NCI-H2227 treated with DMSO at 0.1 percent for 48 hours (cell line): Measurements from ENCODE around the gene SLC49A3.
"Not testable (repeated sequence)": the region's sequence is repeated elsewhere in the genome, so short reads cannot be mapped to it uniquely, and the experiment has no call there.

Experiments
- DNase-seq: peaks from one replicate; lab custom pipeline; 2025; lab: John Stamatoyannopoulos, UW

Gene SLC49A3

GRCh38 chr4:653080-653821, 35.7 kb downstream of the SLC49A3 start:
- no peak for DNase-seq

DNA sequence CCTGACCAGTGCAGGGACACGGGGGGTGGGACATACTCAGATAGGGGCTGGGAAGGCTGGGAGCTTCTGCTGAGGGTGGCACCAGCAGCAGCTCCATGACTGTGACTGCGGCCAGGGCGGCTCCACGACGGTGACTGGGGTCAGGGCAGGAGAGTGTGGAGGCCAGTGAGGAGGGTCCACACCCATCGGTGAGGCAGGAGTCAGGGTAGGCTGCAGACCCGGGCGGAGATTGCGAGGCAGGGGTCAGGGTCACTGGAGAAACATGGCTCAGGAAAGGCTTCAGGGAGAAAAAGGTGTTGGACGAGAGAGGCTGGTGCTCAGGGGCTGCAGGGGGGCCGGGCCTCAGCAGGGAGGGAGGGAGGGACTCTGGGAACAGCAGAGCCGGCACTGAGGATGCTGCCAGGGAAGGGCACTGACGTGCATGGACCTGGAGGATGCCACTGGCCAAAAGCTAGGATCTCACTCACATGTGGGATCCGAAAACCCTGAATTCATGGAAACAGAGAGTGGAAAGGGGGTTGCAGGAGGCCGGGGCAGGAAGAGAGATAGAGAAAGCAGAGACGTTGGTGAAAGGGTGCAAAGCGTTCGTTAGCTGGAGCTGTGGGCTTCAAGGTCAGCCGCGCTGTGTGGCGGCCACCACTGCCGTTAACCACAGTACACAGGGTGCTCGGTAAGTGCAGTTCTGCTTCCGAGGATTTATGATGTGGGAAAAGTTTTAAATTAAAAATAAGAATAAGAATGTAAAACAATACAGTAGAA, 36.9 kb downstream of the SLC49A3 start:
- no peak for DNase-seq

- DNase-seq: no peak
Measured at GRCh38 chr4:650951-651883, 37.7 kb downstream of the SLC49A3 start.

- DNase-seq: no peak
Measured at GRCh38 chr4:650461-650860, 38.5 kb downstream of the SLC49A3 start.

GRCh38 chr4:649751-650310, 39.1 kb downstream of the SLC49A3 start:
- no peak for DNase-seq

DNA sequence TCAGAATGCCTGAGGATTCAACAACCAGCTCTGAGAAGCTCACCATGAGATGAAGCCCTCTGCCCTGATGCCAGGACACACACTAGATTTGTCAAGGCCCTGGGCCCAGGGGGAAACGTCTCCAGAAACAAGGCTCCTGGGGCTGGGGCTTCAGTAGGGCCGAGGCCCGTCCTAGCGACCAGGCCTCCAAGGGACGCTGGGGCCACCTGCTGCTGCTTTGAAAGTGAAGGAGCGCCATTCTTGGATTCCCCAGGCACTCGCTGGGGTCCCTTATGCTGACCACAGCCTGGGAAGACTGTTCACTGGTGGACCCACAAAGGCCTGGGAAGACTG, 39.7 kb downstream of the SLC49A3 start:
- no peak for DNase-seq

- DNase-seq: no peak
Measured at GRCh38 chr4:648579-649292, 40.2 kb downstream of the SLC49A3 start.

DNA sequence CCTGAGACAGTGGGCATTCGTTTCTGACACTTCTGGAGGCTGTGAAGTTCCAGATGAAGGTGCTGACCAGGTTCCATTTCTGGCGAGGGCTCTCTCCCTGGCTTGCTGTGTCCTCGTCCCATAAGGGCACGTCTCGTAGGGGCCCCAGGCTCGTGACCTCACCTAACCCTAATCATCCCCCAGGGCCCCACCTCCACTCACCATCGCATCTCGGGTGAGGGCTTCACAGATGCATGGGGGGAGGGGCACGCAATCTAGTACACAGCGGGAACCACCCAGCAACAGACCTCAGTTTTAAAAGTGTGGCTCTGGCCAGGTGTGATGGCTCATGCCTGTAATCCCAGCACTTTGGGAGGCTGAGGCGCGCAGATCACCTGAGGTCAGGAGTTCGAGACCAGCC, 41.5 kb downstream of the SLC49A3 start:
- no peak for DNase-seq

DNA sequence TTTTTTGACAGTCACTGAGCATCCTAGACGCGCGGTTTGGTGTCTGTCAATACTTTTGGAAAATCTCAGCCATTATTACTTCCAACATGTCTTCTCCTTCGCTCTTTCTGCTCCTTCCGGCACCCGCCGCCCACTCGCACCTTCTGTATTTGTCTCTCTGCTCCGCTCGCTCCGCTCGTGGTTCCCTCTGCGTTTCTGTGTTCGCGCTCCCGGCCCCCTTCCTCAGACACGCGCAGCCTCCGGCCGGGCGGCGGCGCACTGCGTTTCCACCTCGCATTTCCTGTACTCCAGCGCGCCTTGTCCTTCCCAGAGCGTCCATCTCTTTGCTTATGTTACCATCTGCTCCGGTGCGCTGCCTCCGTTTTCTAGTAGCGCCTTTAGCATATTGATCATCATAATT, 42.5 kb downstream of the SLC49A3 start:
- DNase-seq: no peak

DNA sequence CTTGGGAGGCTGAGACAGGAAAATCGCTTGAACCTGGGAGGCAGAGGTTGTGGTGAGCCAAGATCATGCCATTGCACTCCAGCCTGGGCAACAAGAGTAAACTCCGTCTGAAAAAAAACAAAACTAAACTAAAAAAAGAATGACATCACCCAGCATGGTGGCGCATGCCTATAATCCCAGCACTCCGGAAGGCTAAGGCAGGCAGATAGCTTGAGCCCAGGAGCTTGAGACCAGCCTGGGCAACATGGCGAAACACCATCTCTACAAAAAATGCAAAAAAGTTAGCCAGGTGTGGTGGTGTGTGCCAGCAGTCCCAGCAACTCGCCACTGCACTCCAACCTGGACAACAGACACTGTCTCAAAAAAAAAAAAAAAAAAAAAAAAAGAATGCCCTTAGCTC, 46.6 kb downstream of the SLC49A3 start:
- not testable (repeated sequence) for DNase-seq

DNA sequence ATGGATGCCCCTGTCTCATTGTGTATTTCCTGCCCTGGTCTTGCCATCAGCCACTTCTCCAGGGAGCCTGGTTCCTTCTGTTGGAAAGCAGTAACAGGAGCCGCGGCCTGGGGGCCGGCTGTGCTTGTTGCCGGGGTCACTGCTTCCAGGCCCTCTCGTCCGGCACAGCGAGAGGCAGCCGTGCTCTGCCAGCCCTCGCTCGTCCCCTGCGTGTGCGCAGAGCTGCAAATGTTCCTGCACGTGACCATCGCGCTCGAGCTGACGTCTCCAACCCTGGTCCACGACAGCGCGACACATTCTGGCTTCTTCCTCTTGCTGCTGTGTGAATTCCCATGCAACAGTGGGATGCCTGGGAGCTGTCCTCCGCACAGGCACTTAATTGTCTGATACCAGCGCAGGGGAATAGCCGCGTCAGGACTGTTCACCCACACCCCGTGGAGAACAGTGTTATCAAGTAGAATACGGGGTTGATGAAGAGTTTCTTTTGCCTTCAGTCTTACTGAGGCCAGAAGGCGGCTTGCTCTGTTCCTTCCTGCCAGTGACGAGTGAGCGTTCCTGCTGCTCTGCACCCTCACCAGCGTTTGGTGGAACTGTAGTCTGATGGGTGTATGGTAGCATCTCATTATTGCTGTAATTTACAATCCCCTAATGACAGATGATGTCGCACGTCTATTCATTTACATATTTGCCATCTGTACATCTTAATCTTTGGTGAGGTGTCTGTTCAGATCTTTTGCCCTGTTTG, 51.2 kb downstream of the SLC49A3 start:
- peak; percentile 5 for DNase-seq

- no peak for DNase-seq
Measured at GRCh38 chr4:636628-637159, 52.3 kb downstream of the SLC49A3 start.

DNA sequence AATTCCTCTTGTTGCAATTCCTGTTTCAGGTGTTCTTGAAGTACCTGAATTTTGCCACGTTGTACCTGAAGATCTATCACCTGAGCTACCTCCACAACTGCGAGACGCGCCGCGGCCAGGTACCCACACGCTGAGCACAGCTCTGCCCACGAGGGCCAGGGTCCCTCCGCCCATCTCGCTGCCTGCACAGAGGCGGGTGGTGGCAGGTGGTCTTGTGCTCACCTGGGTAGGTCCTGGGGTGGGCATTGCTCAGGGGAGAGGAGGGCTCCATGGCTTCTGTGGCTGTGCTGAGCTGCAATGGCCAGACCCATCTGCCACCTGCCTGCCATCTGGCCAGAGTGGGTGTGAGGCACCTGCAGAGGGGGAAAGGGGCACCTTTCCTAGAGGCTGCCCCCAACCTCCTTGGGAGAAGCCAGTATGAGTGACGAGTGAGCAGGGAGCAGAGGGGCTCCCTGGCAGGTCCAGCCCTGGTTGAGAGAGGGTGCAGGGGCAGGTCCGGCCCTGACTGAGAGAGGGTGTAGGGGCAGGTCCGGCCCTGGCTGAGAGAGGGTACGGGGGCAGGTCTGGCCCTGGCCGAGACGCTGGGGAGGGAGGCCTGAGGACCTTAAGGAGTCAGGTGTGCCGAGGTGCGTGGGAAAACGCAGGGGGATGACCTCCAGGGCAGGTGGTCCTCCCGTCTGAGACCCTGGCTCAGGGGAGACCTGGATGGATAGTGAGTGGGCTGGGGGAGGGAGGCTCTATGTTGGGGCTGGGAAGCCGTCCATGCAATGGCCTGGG, 52.9 kb downstream of the SLC49A3 start:
- no peak for DNase-seq

GRCh38 chr4:635066-635835, 53.7 kb downstream of the SLC49A3 start:
- not testable (repeated sequence) for DNase-seq

- DNase-seq: no peak
Measured at GRCh38 chr4:634599-634985, 54.4 kb downstream of the SLC49A3 start.

- no peak for DNase-seq
Measured at GRCh38 chr4:633976-634598, 54.9 kb downstream of the SLC49A3 start.

GRCh38 chr4:633406-633805, 55.5 kb downstream of the SLC49A3 start:
- DNase-seq: no peak

GRCh38 chr4:632926-633325, 56.0 kb downstream of the SLC49A3 start:
- DNase-seq: no peak
